ENCODE measurements around the gene MMP25. TPM values are rescaled to one million over a fixed set of nuclear protein-coding genes. Genes with fewer than 3 reads are reported as not detected.

The MMP25 gene
- total RNA-seq, 1 experiment from 2014 or later = 0.51 TPM

- no peak for TF ChIP-seq EZH2 (IDR thresholded peaks at IDR 0.05; ENCODE audit: low read length, unreplicated experiment)
- TF ChIP-seq EZH2phosphoT487 (IDR thresholded peaks at IDR 0.05; ENCODE audit: borderline replicate concordance, low read length) = no peak
- TF ChIP-seq CTCF (conservative IDR thresholded peaks at IDR 0.05; ENCODE audit: low read depth, low read length) = no peak
- CTCF ChIA-PET = no interaction called here
- Histone ChIP-seq H3K4me3 (ENCODE audit: low read length) (no peak overlapping the region), H2AFZ (ENCODE audit: low read length) (no peak overlapping the region), H4K20me1 (ENCODE audit: low read length) (no peaks in the 10 kb centered on the region), H3K27ac (ENCODE audit: low read length) (no peak overlapping the region), H3F3A (ENCODE audit: low read length, unreplicated experiment) (no peaks in the 10 kb centered on the region), H3K27me3 (ENCODE audit: low read length) (no peaks in the 10 kb centered on the region), H3K36me3 (ENCODE audit: low read depth, low read length) (no peaks in the 10 kb centered on the region), H3K4me2 (ENCODE audit: low read length) (no peak overlapping the region), H3K9me2 (replicated peaks; ENCODE audit: low read length) (no peaks in the 10 kb centered on the region), H3K79me2 (ENCODE audit: low read length) (no peaks in the 10 kb centered on the region), H3K9me3 (ENCODE audit: low read length) (no peaks in the 10 kb centered on the region), H3K4me1 (ENCODE audit: insufficient read depth, low read length) (no peaks in the 10 kb centered on the region), H3K9ac (ENCODE audit: low read length) (no peak overlapping the region)
- intact Hi-C loops (cut with micrococcal nuclease) = no loop called here
- no TSS peak for BruUV-seq (replicated peaks)
- ATAC-seq (no peak), DNase-seq (no peak)
- POLR2A ChIA-PET (ENCODE audit: unreplicated experiment) = no interaction called here
These were observed 43.6 kb downstream of the MMP25 start for GRCh38 chr16:3089717-3090592.

- Histone ChIP-seq H3K4me1 (ENCODE audit: insufficient read depth, low read length) (no peaks in the 10 kb centered on the region), H3K27me3 (ENCODE audit: low read length) (no peaks in the 10 kb centered on the region), H3K4me3 (ENCODE audit: low read length) (no peak overlapping the region), H3K4me2 (ENCODE audit: low read length) (no peak overlapping the region), H3K9me2 (replicated peaks; ENCODE audit: low read length) (no peaks in the 10 kb centered on the region), H3K27ac (ENCODE audit: low read length) (no peak overlapping the region), H4K20me1 (ENCODE audit: low read length) (no peaks in the 10 kb centered on the region), H2AFZ (ENCODE audit: low read length) (no peak overlapping the region), H3K36me3 (ENCODE audit: low read depth, low read length) (no peaks in the 10 kb centered on the region), H3K79me2 (ENCODE audit: low read length) (no peaks in the 10 kb centered on the region), H3K9me3 (ENCODE audit: low read length) (no peaks in the 10 kb centered on the region), H3F3A (ENCODE audit: low read length, unreplicated experiment) (no peaks in the 10 kb centered on the region), H3K9ac (ENCODE audit: low read length) (no peak overlapping the region)
- ChIA-PET CTCF (no interaction called here), POLR2A (ENCODE audit: unreplicated experiment) (no interaction called here)
- TF ChIP-seq EZH2 (IDR thresholded peaks at IDR 0.05; ENCODE audit: low read length, unreplicated experiment) = no peak
- TF ChIP-seq CTCF (conservative IDR thresholded peaks at IDR 0.05; ENCODE audit: low read depth, low read length) = no peak
- BruUV-seq (replicated peaks) = no TSS peak
- ATAC-seq (no peak), DNase-seq (no peak)
- intact Hi-C loops (cut with micrococcal nuclease) = no loop called here
These were observed 45.2 kb downstream of the MMP25 start for GRCh38 chr16:3091551-3091950.

- no TSS peak for BruUV-seq (replicated peaks)
- no peaks in the 10 kb centered on the region for H3K27me3 ChIP-seq (ENCODE audit: low read length)
- H4K20me1 ChIP-seq (ENCODE audit: low read length) = no peaks in the 10 kb centered on the region
- CTCF ChIA-PET = no interaction called here
- H3K9me3 ChIP-seq (ENCODE audit: low read length) = no peaks in the 10 kb centered on the region
- POLR2A ChIA-PET (ENCODE audit: unreplicated experiment) = no interaction called here
- no peaks in the 10 kb centered on the region for H3K79me2 ChIP-seq (ENCODE audit: low read length)
- no peak overlapping the region for H3K4me2 ChIP-seq (ENCODE audit: low read length)
- no peaks in the 10 kb centered on the region for H3K9me2 ChIP-seq (replicated peaks; ENCODE audit: low read length)
- no peak overlapping the region for H2AFZ ChIP-seq (ENCODE audit: low read length)
- intact Hi-C loops (cut with micrococcal nuclease) = no loop called here
- H3F3A ChIP-seq (ENCODE audit: low read length, unreplicated experiment) = no peaks in the 10 kb centered on the region
- no peak for ATAC-seq
- no peak overlapping the region for H3K4me3 ChIP-seq (ENCODE audit: low read length)
- no peak for TF ChIP-seq CTCF (conservative IDR thresholded peaks at IDR 0.05; ENCODE audit: low read depth, low read length)
- TF ChIP-seq EZH2phosphoT487 (IDR thresholded peaks at IDR 0.05; ENCODE audit: borderline replicate concordance, low read length) = no peak
- TF ChIP-seq EZH2 (IDR thresholded peaks at IDR 0.05; ENCODE audit: low read length, unreplicated experiment) = no peak
- H3K9ac ChIP-seq (ENCODE audit: low read length) = no peak overlapping the region
- no peaks in the 10 kb centered on the region for H3K4me1 ChIP-seq (ENCODE audit: insufficient read depth, low read length)
- no peak for DNase-seq
- no peaks in the 10 kb centered on the region for H3K36me3 ChIP-seq (ENCODE audit: low read depth, low read length)
- H3K27ac ChIP-seq (ENCODE audit: low read length) = no peak overlapping the region
These were observed 46.2 kb downstream of the MMP25 start for GRCh38 chr16:3092501-3092941.

All from PC-3 (cell line).